Muscle layer of colon (tissue), 2 donors: Measurements from ENCODE around the gene CD164.
"Not testable (repeated sequence)": the region's sequence is repeated elsewhere in the genome, so short reads cannot be mapped to it uniquely, and the experiment has no call there.

ENCODE experiments used
- H3K27ac ChIP-seq: one replicate; pipeline ENCODE4 v1.7.0; 2013; ENCODE audit warnings: low read depth, mild to moderate bottlenecking, low read length, moderate library complexity
- H3K27me3 ChIP-seq, 2 donors: one replicate each; pipeline ENCODE4 v1.7.0; 2013; ENCODE audit warnings: low read length in 2 of 2, mild to moderate bottlenecking in 2 of 2; ENCODE audit not compliant: insufficient read depth in 2 of 2, control insufficient read depth in 1 of 2
- H3K36me3 ChIP-seq: one replicate; pipeline ENCODE4 v1.7.0; 2013; ENCODE audit warnings: mild to moderate bottlenecking, low read length; ENCODE audit not compliant: insufficient read depth
- H3K4me1 ChIP-seq: one replicate; pipeline ENCODE4 v1.7.0; 2013; ENCODE audit warnings: mild to moderate bottlenecking, low read length; ENCODE audit not compliant: insufficient read depth
- H3K4me3 ChIP-seq, 2 donors: one replicate each; pipeline ENCODE4 v1.7.0; 2013; ENCODE audit warnings: low read length in 2 of 2, low read depth in 1 of 2, mild to moderate bottlenecking in 1 of 2, moderate library complexity in 1 of 2
- H3K9ac ChIP-seq: one replicate; pipeline ENCODE4 v1.7.0; 2013; ENCODE audit warnings: low read length
- H3K9me3 ChIP-seq: one replicate; pipeline ENCODE4 v1.7.0; 2013; ENCODE audit warnings: mild to moderate bottlenecking, low read length
- donor health status: abdominal sarcoma.
- donor health status: Adenocarcinoma of cecum.

CD164 gene

DNA sequence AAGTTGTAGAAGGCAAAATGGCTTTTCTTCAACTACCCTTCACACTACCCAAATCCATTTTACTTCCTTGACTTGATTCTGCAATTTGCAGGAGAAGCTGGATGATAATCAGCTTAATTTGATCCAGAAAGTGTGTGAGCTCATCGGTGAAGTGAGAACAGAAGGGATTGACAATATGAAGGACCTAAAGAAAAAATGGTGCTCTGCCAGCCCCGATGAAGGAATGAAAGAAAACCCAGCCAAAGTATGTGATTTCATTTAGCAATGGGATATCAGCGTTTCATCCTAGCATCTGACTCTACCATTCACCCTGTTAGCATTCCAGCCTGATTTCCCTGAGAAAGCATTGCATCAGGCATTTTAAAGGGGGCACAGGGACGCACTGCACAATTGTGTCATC, 41.5 kb downstream of the CD164 start:
- H3K9me3 ChIP-seq = no peaks in the 10 kb centered on the region
- H3K27me3 ChIP-seq = no peaks in the 10 kb centered on the region
- no peak overlapping the region for H3K9ac ChIP-seq
- H3K36me3 ChIP-seq = no peaks in the 10 kb centered on the region
- H3K4me1 ChIP-seq = no peaks in the 10 kb centered on the region
- no peak overlapping the region for H3K27ac ChIP-seq
- H3K4me3 ChIP-seq = no peak overlapping the region

- H3K36me3 ChIP-seq = no peaks in the 10 kb centered on the region
- H3K9ac ChIP-seq = no peak overlapping the region
- no peaks in the 10 kb centered on the region for H3K27me3 ChIP-seq
- H3K27ac ChIP-seq = no peak overlapping the region
- no peak overlapping the region for H3K4me3 ChIP-seq
- no peaks in the 10 kb centered on the region for H3K4me1 ChIP-seq
- H3K9me3 ChIP-seq = no peaks in the 10 kb centered on the region
These were observed 42.2 kb downstream of the CD164 start for GRCh38 chr6:109339906-109340678.

GRCh38 chr6:109336221-109336961, 45.9 kb downstream of the CD164 start:
- Histone ChIP-seq H3K9ac (no peak overlapping the region), H3K4me3 (no peak overlapping the region), H3K4me1 (no peaks in the 10 kb centered on the region), H3K36me3 (no peaks in the 10 kb centered on the region), H3K27ac (no peak overlapping the region), H3K9me3 (no peaks in the 10 kb centered on the region), H3K27me3 (no peaks in the 10 kb centered on the region)

DNA sequence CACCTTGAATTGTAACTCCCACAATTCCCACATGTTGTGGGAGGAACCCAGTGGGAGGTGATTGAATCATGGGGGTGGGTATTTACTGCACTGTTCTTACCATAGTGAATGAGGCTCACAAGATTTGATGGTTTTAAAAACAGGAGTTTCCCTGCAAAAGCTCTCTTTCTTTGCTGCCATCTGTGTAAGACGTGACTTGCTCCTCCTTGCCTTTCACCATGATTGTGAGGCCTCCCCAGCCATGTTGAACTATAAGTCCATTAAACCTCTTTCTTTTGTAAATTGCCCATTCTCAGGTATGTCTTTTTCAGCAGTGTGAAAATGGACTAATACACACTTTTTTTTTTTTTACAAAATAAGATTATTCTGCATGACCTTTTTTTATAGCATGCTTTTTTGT, 48.4 kb downstream of the CD164 start:
- H3K4me1 ChIP-seq, H3K9me3 ChIP-seq, H3K4me3 ChIP-seq, H3K9ac ChIP-seq, H3K36me3 ChIP-seq, H3K27me3 ChIP-seq, H3K27ac ChIP-seq: not testable (repeated sequence)

- H3K9ac ChIP-seq = no peak overlapping the region
- H3K4me1 ChIP-seq = no peaks in the 10 kb centered on the region
- no peak overlapping the region for H3K4me3 ChIP-seq
- H3K9me3 ChIP-seq = no peaks in the 10 kb centered on the region
- no peak overlapping the region for H3K27ac ChIP-seq
- no peaks in the 10 kb centered on the region for H3K36me3 ChIP-seq
- H3K27me3 ChIP-seq = no peaks in the 10 kb centered on the region
These were observed 49.5 kb downstream of the CD164 start for GRCh38 chr6:109332748-109333147.

DNA sequence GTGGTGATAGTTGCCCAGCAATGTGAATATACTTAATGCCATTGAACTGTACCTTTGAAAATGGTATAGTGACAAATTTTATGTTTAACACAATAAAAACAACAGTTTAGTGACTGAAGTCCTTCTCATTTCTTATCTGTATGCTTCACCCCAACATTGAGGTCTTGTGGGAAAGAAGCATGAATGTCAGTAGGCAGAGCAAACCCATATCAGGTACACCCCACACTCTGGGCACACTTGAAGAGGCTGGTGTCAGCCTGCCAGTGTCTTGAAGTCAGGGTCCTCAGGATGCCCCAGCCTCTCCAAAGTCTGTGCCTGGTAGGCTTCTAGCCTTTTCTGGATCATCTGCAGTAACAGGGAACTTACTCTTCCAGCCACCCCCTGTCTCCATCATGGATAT, 51.2 kb downstream of the CD164 start:
- Histone ChIP-seq H3K9ac (no peak overlapping the region), H3K27me3 (no peaks in the 10 kb centered on the region), H3K4me3 (no peak overlapping the region), H3K27ac (no peak overlapping the region), H3K4me1 (no peaks in the 10 kb centered on the region), H3K36me3 (no peaks in the 10 kb centered on the region), H3K9me3 (no peaks in the 10 kb centered on the region)

DNA sequence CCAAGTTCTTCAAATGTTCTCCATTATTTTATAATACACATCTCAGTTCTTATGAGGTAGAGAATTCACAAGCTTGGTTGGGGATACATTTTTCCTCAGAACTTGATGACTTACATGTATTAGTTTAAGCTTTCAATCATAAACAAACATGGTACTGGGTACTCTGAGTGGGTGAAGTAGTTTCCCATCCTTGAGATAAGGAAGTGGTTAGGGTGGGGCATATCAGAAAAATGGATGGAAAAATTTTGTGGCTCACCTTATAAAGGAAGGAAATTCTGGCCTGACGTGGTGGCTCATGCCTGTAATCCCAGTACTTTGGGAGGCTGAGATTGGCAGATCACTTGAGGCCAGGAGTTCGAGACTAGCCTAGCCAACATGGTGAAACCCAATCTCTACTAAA, 52.0 kb downstream of the CD164 start:
- Histone ChIP-seq H3K4me1 (no peaks in the 10 kb centered on the region), H3K9me3 (no peaks in the 10 kb centered on the region), H3K9ac (no peak overlapping the region), H3K27ac (no peak overlapping the region), H3K36me3 (no peaks in the 10 kb centered on the region), H3K27me3 (no peaks in the 10 kb centered on the region), H3K4me3 (no peak overlapping the region)

DNA sequence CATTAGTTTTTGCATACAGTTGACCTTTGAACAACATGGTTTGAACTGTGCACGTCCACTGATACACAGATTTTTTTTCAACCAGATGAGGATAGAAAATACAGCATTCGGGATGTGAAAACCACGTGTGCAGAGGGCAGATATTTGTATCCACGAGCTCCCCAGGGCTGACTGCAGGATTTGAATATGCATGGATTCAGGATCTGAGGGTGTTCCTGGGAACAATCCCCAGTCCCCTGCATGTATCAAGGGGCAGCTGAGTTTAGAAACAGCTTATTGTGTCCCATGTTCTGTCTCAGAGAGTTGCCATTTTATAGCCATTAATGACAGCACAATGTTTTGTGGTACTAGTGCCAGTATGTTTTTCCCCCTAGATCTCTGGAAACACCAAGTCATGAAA, 53.6 kb downstream of the CD164 start:
- Histone ChIP-seq H3K27me3 (no peaks in the 10 kb centered on the region), H3K27ac (no peak overlapping the region), H3K36me3 (no peaks in the 10 kb centered on the region), H3K9ac (no peak overlapping the region), H3K4me1 (no peaks in the 10 kb centered on the region), H3K9me3 (no peaks in the 10 kb centered on the region), H3K4me3 (no peak overlapping the region)

DNA sequence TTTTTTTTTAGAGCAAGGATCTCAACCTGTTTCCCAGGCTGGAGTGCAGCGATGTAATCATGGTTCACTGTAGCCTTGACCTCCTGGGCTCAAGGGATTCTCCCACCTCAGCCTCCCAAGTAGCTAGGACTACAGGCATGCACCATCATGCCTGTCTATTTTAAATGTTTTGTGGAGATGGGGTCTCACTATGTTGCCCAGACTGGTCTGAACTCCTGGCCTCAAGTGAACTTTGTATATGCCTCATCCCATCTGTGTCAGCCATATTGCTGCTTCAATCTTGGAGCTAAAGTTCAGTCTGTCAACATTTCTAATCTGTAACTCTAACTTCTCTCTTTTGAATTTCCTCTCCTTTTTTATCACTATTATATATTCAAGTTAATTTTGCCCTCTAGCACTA, 54.3 kb downstream of the CD164 start:
- no peaks in the 10 kb centered on the region for H3K4me1 ChIP-seq
- no peak overlapping the region for H3K9ac ChIP-seq
- H3K27me3 ChIP-seq = no peaks in the 10 kb centered on the region
- H3K36me3 ChIP-seq = no peaks in the 10 kb centered on the region
- no peak overlapping the region for H3K27ac ChIP-seq
- H3K9me3 ChIP-seq = no peaks in the 10 kb centered on the region
- no peak overlapping the region for H3K4me3 ChIP-seq

- Histone ChIP-seq H3K4me3 (no peak overlapping the region), H3K27me3 (no peaks in the 10 kb centered on the region), H3K9ac (no peak overlapping the region), H3K9me3 (no peaks in the 10 kb centered on the region), H3K4me1 (no peaks in the 10 kb centered on the region), H3K27ac (no peak overlapping the region), H3K36me3 (no peaks in the 10 kb centered on the region)
These were observed 54.8 kb downstream of the CD164 start for GRCh38 chr6:109327491-109327890.

GRCh38 chr6:109326351-109326750, 55.9 kb downstream of the CD164 start:
- Histone ChIP-seq H3K9me3 (no peaks in the 10 kb centered on the region), H3K4me3 (no peak overlapping the region), H3K27ac (no peak overlapping the region), H3K27me3 (no peaks in the 10 kb centered on the region), H3K9ac (no peak overlapping the region), H3K36me3 (no peaks in the 10 kb centered on the region), H3K4me1 (no peaks in the 10 kb centered on the region)

- no peak overlapping the region for H3K9ac ChIP-seq
- no peaks in the 10 kb centered on the region for H3K36me3 ChIP-seq
- H3K27ac ChIP-seq = no peak overlapping the region
- no peak overlapping the region for H3K4me3 ChIP-seq
- H3K27me3 ChIP-seq = no peaks in the 10 kb centered on the region
- H3K4me1 ChIP-seq = no peaks in the 10 kb centered on the region
- no peaks in the 10 kb centered on the region for H3K9me3 ChIP-seq
These were observed 56.9 kb downstream of the CD164 start for GRCh38 chr6:109325400-109325801.
